Activated CD4-positive, alpha-beta T cell treated with anti-CD3 and anti-CD28 coated beads, Interleukin-2, Interleukin-4, amounts not matched to agents 100 ng/mL and 50 ng/mL, durations not matched to agents 16 hours and 8 hours (primary cell): Measurements from ENCODE around the gene STAT6.

Experiments
- DNase-seq: peaks from one replicate; pipeline ENCODE4 v3.0.0-alpha.2; 2020; ENCODE audit warnings: low spot score

STAT6 gene

DNA sequence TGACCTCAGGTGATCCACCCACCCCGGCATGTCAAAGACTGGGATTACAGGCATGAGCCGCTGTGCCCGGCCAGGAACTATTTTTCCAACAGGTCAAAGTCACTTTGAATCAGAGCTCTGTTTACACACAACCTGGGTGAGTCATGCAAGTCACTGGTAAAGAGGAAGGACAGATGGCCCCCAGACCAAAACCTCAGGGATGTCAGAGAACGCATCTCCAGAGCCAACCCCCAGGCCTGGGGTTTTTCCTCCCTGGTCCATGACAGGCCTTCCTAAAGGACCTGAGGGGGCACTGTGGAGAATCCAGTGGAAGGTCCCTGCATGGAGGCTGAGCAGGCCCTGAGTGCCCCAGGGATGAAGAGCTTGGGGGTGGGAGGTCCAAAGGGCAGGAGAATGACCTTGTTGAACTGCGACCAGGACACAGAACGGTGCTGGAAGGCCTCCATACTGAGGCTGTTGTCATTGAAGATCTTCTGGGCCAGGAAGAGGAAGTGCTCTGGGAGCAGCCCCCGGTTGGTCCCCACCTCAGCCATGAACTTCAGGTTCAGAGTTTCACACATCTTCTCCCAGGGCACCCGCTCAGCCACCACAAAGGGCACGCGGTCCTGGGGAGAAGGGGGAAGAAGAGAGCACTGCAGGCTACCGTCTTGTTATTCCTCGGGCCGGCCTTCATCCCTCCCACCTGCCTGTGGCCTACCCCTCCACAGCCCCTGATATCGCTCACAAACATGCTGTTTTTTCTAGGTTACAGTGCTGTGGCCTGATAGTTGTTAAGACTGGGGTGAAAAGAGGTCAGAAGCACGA, 9.1 kb downstream of the STAT6 start:
- DNase-seq: no peak

DNA sequence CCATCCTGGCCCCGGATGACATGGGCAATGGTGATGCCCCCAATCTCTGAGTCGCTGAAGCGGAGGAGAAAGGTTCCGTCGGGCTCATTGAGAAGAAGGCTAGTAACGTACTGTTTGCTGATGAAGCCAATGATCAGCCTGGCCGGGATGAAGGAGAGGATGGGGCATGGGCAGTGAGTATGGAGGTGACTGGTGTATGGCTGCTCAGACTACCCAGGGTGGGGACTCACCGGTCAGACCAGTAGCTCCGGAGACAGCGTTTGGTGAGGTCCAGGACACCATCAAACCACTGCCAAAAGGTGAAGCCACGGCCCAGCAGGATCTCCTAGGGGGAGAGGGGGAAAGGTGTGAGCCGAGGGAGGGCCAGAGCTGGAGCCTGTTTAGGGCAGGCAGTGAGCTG, 11.4 kb downstream of the STAT6 start:
- no peak for DNase-seq

DNA sequence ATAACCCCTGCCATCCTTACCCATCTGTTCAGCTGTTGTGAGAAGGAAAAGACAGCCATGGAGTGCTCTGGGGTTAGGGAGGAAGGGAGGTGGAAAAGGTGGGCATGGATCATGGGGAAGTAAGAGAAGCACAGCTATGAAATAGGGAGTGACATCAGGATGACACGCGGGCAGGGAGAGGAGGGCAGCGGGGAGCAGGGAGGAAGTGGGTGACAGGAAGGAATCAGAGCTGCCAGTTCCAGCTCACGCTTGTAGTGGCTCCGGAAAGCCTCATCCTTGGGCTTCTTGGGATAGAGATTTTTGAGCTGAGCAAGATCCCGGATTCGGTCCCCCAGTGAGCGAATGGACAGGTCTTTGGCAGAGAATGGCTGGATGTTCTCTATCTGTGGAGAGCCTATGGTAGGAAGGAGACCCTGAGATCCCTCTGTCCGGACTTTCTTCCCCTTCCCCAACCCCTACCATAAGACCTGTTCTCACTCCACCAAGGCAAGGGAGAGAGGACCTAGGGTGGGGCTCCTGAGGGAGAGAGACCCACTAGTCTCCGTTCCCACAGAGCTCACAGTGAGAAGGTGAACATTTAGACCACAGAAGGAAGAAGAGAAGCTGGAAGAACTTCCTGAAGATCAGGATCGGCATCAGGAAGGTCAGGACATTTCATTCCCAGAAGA, 12.0 kb downstream of the STAT6 start:
- DNase-seq: no peak

DNA sequence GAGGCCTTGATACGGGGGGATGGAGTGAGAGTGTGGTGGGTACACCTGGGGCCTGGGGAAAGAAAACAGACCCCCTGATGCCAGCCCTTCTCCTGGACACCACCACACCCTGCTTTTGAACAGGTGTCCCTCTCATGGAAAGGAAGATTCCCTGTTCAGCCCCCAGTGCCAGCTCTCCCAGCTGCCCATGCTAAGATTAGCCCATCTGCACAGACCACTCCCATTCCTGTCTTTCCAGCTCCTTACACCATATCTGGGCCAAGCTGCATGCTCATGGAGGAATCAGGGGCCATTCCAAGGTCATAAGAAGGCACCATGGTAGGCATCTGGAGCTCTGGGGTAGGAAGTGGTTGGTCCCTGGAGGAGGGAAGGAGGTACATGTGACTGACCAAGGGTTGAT, 12.6 kb downstream of the STAT6 start:
- DNase-seq: no peak

DNA sequence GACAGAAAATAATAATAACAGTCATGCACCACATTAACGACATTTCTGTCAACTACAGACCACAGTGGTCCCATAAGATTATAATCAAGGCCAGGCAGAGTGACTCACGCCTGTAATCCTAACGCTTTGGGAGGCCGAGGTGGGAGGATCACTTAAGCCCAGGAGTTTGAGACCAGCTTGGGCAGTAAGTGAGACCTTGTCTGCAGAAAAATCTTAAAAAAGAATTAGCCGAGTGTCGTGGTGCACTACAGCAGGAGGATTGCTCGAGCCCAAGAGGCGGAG, 13.7 kb downstream of the STAT6 start:
- no peak for DNase-seq

DNA sequence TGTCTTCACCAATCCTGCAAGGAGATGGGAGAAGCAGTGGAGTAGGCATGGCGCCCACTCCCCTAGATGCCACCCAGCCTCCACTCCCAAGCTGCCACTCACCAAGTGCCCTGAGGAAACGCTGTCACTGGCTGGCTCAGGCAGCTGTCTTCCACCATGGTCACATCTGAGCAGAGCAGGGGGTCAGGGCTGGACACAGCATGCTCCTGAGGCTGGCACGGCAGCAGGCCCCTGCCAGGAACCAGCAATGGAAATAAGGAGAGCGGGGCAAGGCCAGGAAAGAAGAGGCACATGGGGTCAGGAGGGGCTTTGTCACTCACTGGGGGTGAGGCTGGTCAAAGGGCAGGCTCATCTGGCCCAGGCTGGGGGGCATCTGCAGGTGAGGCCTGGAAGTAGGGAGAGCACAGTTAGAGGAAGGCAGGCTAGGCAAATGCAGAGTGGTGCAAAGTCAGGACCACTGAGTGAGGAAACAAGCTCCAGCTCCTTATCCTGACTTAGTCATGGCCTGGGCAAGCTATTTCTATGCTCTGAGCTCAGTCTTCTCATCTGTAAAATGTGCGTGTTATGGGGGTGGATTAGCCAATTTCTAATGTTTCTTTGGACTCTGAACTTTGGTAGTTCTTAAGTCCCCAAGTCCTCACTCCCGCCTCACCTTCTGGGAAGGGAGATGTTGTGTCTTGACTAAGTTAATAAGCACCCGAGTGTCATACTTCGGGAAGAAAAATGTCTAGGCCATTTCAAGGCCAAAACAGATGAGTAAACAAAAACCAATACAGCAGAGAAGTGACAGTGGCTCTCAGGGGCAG, 14.2 kb downstream of the STAT6 start:
- no peak for DNase-seq

DNA sequence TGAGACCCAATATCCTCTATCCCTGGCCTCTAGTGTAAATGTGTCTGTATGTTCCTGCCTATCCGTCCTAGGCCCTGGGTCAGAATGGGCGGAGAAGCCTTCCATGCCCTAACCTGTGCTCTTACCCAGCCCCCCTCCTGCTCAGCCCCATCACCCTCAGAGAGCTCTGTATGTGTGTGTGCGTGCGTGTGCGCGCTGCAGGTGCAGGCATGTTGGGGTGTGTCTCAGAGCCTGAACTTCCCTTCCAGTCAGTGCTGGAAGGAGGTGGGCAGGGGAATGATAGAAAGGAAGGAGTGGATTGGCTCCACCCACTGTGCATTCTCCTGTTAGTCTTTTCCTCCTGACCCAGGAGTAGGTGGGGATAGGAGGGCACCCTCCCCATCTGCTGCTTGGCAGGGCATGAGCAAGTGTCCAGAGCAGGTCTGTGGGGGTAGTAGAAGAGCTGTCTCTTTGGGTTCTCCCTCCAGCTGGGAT, 15.0 kb downstream of the STAT6 start:
- DNase-seq: no peak

DNA sequence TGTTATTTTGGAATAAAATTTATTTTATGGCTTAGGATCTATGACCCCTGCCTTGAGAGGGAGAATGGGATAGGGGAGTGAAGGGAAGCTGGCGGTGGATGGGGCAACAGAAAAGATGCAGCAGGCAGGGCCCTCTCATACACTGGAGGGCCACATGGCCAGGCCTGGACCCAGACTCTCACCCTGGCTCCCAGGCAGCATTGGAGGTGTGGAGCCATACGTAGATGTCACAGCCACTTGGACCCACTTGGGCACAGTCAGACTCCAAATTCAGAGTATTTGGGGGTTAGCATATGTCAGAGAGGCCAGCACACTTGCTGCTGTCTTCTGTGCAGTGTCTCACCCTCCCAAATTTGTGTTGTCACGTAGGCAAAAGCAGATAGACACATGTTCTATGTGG, 15.7 kb downstream of the STAT6 start:
- DNase-seq: no peak

DNA sequence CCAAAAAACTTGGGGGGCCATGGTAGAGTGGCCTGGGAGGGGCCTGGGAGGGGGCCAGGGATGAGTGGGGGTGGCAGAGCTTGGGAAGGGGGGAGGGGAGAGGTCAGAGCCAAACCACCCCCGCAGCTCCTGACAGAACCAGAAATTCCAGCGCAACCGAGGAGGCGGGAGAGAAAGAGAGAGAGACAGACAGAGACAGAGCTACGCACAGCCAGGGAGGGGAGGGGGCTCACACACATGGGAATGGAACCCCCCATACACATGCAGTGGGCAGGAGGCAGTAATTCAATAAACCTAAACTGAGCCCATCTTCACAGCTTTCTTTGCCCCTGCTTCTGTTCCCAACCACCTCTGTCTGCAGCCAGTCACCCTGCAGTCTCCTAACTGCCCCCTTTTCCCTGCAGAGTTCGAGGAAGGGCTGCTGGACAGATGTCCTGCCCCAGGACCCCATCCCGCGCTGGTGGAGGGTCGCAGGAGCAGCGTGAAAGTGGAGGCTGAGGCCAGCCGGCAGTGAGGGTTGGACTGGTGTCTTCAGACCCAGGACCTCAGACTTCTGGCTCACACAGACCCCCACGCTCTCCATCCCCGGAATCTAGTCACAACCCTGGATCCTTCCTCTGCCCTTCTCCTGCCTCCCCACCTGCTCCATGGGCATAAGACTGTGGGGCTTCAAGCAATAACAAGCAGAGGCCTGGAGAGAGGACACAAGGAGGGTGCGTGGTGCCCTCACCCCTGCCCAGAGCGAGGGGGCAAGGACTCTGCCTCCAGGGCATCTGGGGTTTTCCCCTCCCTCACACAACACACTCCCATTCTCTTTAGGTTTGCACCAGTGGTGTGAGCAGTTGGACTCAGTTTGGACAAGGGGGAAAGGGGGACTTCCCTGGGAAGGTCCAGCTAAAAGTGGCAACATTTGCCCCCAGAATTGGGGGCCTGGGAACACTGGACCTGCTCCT, 16.7 kb downstream of the STAT6 start:
- no peak for DNase-seq

DNA sequence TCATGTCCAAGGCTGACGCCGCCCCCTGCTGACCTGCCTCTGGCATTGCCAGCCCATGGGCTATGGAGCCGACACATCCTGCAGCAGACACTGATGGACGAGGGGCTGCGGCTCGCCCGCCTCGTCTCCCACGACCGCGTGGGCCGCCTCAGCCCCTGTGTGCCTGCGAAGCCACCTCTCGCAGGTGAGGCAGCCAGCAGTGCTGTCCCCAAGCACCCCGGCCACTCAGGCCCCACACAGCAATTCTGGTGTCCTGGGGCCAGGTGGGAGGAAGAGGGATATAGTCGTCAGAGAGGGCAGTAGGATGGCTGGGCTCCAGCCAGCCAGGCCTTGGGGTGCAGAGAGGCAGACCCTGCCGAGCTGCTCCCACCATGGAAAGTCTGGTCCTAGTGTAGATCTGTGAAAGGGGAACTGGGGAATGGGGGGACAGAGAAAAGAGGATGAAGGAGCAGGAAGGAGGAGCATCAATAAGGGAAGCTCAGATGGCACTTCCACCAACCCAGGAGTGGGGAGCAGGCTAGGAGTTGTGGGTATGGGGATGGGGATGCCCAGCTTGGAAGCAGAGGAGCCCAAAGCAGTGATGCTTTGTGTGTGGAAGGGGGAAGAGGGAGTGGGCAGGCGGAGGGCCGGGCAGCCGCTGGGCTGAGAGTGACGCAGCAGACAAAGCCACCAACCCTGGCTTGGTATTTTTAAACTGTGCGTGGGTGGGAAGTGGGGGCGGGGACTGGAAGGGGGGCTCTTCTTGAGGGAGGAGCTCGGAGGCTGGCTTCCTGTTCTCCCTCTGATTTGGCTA, 17.6 kb downstream of the STAT6 start:
- DNase-seq: peak; percentile 65

DNA sequence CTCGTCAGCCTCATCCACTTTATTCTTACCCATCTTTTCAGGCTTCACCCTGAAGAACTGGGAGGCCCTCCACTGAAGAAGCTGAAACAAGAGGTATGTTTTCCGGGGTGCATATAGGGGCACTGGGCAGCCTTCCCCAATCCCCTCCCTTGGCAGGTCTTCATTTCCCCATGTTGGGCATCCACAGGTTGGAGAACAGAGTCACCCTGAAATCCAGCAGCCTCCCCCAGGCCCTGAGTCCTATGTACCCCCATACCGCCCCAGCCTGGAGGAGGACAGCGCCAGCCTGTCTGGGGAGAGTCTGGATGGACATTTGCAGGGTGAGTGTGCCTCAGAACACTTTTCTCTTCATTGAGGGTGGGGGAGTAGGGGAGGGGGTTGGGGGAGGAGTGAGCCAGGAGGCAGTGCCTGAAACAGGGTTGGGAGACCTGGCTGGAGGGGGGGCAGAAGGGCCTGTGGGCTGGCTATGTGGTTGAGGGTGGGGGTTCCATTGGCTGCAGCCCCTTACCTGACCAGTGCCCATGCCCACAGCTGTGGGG, 18.2 kb downstream of the STAT6 start:
- no peak for DNase-seq

DNA sequence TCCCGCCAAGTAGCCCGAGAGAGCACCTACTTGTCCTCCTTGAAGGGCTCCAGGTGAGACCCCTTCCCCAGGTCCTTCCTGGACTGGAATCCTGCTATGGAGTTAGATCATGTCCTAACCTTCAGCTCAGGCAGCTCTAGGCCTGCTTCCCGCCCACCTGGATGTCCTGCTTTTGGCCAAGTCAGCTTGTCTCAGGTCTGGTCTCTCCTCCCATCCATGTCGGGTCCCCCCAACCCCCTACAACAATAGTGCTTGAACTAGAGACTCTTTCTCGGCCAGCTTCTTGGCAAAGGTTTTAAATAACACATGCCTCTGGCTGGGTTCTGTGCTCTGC, 18.7 kb downstream of the STAT6 start:
- no peak for DNase-seq

DNA sequence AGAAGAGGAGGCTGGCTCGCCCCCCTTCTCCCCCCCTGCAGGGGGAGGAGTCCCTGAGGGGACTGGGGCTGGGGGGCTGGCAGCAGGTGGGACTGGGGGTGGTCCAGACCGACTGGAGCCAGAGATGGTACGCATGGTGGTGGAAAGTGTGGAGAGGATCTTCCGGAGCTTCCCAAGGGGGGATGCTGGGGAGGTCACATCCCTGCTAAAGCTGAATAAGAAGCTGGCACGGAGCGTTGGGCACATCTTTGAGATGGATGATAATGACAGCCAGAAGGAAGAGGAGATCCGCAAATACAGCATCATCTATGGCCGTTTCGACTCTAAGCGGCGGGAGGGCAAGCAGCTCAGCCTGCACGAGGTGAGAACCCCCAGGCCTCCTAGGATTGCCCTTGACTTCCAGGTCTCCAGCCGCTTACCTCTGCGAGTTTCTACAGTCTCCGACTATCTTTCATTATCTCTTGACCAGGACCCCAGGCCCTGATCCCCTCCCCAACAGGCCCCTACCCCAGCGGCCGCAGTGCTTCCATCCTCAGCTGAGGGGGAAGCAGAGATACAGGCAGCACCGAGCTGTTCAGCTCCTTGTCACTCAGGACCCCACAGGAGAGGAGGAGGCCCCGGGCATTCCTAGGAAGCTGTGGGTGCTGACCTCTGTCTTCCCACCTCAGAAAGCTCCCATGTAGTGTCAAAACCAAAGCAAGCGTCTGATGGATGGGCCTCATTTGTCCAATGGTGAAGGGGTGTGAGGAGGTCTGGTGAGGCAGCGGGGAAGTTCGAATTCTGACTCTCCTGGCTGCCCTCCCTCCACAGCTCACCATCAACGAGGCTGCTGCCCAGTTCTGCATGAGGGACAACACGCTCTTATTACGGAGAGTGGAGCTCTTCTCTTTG, 19.3 kb downstream of the STAT6 start:
- DNase-seq: no peak

DNA sequence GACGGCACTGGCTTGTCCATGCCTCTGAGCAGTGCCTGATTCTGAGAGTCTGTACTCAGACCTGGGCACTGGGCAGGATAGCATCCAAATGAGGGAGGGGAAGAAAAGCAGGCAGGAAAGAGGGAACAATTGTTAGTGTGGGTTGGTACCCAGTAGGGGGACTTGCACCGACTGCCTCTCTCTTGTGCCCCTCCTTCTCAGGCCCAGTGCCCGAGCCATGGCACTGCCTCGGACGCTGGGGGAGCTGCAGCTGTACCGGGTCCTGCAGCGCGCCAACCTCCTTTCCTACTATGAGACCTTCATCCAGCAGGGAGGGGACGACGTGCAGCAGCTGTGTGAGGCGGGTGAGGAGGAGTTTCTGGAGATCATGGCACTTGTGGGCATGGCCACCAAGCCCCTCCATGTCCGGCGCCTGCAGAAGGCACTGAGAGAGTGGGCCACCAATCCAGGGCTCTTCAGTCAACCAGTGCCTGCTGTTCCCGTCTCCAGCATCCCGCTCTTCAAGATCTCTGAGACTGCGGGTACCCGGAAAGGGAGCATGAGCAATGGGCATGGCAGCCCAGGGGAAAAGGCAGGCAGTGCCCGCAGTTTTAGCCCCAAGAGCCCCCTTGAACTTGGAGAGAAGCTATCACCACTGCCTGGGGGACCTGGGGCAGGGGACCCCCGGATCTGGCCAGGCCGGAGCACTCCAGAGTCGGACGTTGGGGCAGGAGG, 20.1 kb downstream of the STAT6 start:
- no peak for DNase-seq

DNA sequence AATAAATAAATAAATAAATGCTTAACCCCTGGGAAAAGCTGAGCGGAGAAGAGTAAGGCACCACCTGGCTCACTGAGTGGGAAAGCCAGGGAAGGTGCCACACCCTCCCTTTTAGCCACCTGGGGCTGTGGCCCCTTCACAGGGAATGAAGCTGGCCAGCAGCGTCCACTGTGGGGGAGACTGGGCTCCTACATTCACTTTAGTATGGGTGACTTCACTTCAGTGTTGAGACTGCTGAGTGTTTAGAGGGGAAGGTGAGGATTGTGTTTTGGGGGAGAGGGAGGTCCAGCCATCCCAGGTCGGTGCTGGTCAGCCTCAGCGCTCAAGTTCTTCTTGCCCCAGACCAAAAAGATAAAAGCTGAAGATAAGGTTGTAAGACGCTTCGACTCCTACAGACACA, 20.7 kb downstream of the STAT6 start:
- DNase-seq: no peak

DNA sequence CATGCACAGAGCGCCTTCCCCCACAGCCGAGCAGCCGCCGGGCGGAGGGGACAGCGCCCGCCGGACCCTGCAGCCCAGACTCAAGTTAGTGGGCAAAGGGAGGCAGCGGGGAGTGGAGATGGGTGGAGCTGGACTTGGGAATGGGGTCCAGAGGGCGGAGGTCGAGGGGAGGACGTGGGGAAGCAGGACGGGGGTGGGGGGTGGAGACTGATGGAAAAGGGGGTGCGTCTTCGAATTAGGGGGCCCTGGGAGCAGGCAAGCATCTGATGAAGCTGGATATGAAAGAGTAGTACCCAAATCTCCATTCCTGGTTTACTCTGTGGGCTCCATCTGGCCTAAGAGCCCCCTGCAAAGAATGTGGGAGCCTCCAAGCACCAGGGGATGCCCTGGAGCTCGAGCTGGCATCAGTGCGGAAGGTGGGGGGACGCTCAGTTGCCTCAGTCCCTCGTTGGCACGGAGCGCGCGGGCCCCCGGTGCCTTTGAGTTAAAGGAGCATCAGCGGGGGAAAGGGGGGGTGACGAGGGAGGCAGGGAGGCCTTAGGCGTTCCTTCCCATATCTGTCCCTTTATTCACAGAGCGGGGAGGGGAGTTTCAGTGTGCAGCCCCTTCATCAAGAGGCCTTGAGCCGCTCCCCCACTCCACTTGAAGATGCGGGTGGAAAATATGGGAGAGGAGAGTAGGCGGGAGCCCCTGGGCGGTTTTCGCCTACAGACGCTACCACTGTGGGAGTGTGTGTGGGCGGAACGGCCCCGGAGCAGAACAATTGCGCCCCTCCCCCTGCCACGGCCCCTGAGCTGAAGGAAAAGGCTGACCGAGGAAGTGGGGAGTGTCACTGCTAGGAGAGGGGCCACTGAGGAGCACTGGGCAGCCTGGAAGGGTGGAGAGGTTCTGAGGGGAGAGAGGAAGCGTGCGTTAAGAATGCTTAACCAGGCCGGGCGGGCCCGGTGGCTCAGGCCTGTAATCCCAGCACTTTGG, 21.6 kb downstream of the STAT6 start:
- DNase-seq: peak; percentile 47

DNA sequence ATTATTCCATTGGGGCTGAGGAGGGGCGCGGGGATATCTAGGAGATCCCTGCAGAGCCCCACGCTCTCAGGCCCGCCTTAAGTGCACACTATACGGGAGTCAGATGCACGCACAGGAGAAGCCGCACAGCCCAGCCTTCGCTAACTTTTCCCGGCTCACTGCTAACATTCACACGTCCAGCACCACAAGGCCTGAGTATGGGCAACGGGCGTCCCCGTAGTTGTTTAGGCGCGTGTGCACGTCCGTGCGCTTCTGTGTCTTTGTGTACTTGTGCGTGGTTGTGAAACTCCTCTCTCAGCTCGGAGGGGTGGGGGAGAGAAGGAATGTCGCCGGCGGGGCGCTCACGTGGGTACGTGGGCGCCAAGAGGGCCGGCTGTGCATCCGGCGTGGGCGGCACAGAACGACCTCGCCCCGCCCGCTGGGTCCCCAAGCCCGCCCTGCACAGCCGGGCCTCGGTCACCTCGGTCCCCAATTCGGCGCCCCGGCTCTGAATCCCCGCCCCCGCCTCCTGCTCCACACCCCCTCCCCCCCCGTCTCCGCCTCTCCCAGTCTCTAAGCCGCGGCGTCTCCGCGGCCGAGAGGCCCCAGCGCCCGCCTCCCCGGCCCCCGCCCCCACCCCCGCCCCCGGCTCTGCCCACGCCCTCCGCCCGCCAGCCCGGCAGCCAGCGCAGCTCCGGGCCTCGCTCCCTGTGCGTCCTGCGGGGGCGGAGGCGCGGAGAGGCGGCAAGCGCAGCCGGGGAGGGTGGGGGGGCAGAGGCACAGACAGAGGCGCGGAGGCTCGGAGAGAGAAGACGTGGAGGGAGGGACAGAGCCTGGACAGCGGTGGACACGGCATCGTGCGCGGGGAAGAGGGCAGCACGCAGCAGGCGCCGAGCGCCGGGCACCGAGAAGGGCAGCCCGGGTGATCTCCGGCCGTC, 22.6 kb downstream of the STAT6 start, which contains the start of gene NAB2:
TSS of gene NAB2 (plus strand) at position 761 of the 917 bp plus-strand sequence. CDS start 158 bp downstream, outside the sequence.
- DNase-seq: peak; percentile 95
